Neural cell (in vitro differentiated cells): ENCODE results near the gene SCUBE1. TPM values are rescaled to one million over a fixed set of nuclear protein-coding genes. Genes with fewer than 3 reads are reported as not detected.

Source experiments
- H2AFZ ChIP-seq: fragments of 200-600, 300-800 bp; sonication (generic), shearing (Covaris generic); 2 replicates; pipeline ENCODE4 v1.6.0; 2014; ENCODE audit warnings: low read depth, mild to moderate bottlenecking, antibody characterized with exemption, low read length, moderate library complexity
- H3F3A ChIP-seq: fragments of 200-600 bp; shearing (Covaris generic); 2 replicates; pipeline ENCODE4 v1.6.1; 2016; ENCODE audit warnings: mild to moderate bottlenecking, moderate library complexity, mixed read lengths, antibody characterized with exemption, low read length; ENCODE audit not compliant: insufficient read depth, poor library complexity, severe bottlenecking
- H3K27ac ChIP-seq: fragments of 200-600, 300-800 bp; sonication (generic), shearing (Covaris generic); 2 replicates; pipeline ENCODE4 v1.5.1; 2014; ENCODE audit warnings: mild to moderate bottlenecking, low read length, moderate library complexity
- H3K27me3 ChIP-seq: fragments of 300-800, 200-600 bp; sonication (generic), shearing (Covaris generic); 2 replicates; pipeline ENCODE4 v1.6.0; 2014; ENCODE audit warnings: mild to moderate bottlenecking, low read depth, low read length, moderate library complexity; ENCODE audit not compliant: insufficient read depth
- H3K36me3 ChIP-seq: fragments of 300-800, 200-600 bp; sonication (generic), shearing (Covaris generic); 2 replicates; pipeline ENCODE4 v1.5.1; 2014; ENCODE audit warnings: mild to moderate bottlenecking, antibody characterized with exemption, low read length, moderate library complexity; ENCODE audit not compliant: insufficient read depth
- H3K4me2 ChIP-seq: fragments of 300-800, 200-600 bp; sonication (generic), shearing (Covaris generic); 2 replicates; pipeline ENCODE4 v1.6.0; 2014; ENCODE audit warnings: mild to moderate bottlenecking, low read length
- H3K4me3 ChIP-seq: fragments of 300-800, 200-600 bp; sonication (generic), shearing (Covaris generic); 2 replicates; pipeline ENCODE4 v1.5.1; 2014; ENCODE audit warnings: mild to moderate bottlenecking, low read length, moderate library complexity
- H3K79me2 ChIP-seq: fragments of 200-600 bp; shearing (Covaris generic); replicated peaks from 2 replicates; pipeline ENCODE4 v1.6.0; 2014; ENCODE audit warnings: mild to moderate bottlenecking, low read length, moderate library complexity; ENCODE audit not compliant: insufficient read depth
- H3K9ac ChIP-seq: fragments of 300-800, 200-600 bp; sonication (generic), shearing (Covaris generic); 2 replicates; pipeline ENCODE4 v1.6.1; 2016; ENCODE audit warnings: mild to moderate bottlenecking, low read length, mixed read lengths
- H3K9me2 ChIP-seq: fragments of 200-600 bp; shearing (Covaris generic); 2 replicates; pipeline ENCODE4 v1.6.1; 2016; ENCODE audit warnings: mild to moderate bottlenecking, low read length, mixed read lengths; ENCODE audit not compliant: insufficient read depth
- H3K9me3 ChIP-seq: fragments of 200-600, 300-800 bp; sonication (generic), shearing (Covaris generic); 2 replicates; pipeline ENCODE4 v1.6.1; 2016; ENCODE audit warnings: mild to moderate bottlenecking, mixed run types, low read length, moderate library complexity, mixed read lengths
- H4K20me1 ChIP-seq: fragments of 200-600 bp; shearing (Covaris generic); 2 replicates; pipeline ENCODE4 v1.6.1; 2016; ENCODE audit warnings: mild to moderate bottlenecking, mixed run types; ENCODE audit not compliant: insufficient read depth
- CTCF ChIP-seq: fragments of 450-650 bp; IDR thresholded peaks from 2 replicates; pipeline ENCODE4 v1.5.1; 2014; ENCODE audit warnings: antibody characterized with exemption, mild to moderate bottlenecking, moderate library complexity; ENCODE audit not compliant: poor library complexity, severe bottlenecking
- EP300 ChIP-seq: fragments of 450-650 bp; conservative IDR thresholded peaks from 2 replicates; pipeline ENCODE4 v1.6.1; 2014; ENCODE audit warnings: antibody characterized with exemption, mild to moderate bottlenecking, moderate library complexity; ENCODE audit not compliant: poor library complexity, severe bottlenecking
- EZH2 ChIP-seq: fragments of 200-600, 300-800 bp; shearing (Covaris generic), sonication (generic); IDR thresholded peaks from 2 replicates; pipeline ENCODE4 v1.6.1; 2014; ENCODE audit warnings: antibody characterized with exemption, low read length, borderline replicate concordance, mild to moderate bottlenecking; ENCODE audit not compliant: insufficient read depth, poor library complexity, severe bottlenecking
- MXI1 ChIP-seq: fragments of 450-650 bp; conservative IDR thresholded peaks from 2 replicates; pipeline ENCODE4 v1.6.1; 2014; ENCODE audit warnings: antibody characterized with exemption, mild to moderate bottlenecking; ENCODE audit not compliant: poor library complexity, severe bottlenecking
- POLR2AphosphoS5 ChIP-seq: IDR thresholded peaks from 2 replicates; pipeline ENCODE4 v1.6.1; 2012
- RAD21 ChIP-seq: fragments of 450-650 bp; conservative IDR thresholded peaks from 2 replicates; pipeline ENCODE4 v1.6.1; 2014; ENCODE audit warnings: antibody characterized with exemption, mild to moderate bottlenecking, moderate library complexity
- REST ChIP-seq: IDR thresholded peaks from 2 replicates; pipeline ENCODE4 v1.6.1; 2012; ENCODE audit warnings: borderline replicate concordance
- SMC3 ChIP-seq: fragments of 450-650 bp; conservative IDR thresholded peaks from 2 replicates; pipeline ENCODE4 v1.6.1; 2014; ENCODE audit warnings: antibody characterized with exemption, mild to moderate bottlenecking, moderate library complexity; ENCODE audit not compliant: poor library complexity
- TAF1 ChIP-seq: IDR thresholded peaks from 2 replicates; pipeline ENCODE4 v1.6.1; 2012; ENCODE audit warnings: low read depth
- polyA plus RNA-seq: library from polyadenylated mRNA; depleted of rRNA; stranded (reverse); fragments of >200 nt; gene quantifications from 2 replicates; pipeline ENCODE4 v1.2.3, GENCODE V29; 2014

The SCUBE1 gene
- polyA plus RNA-seq, 1 donor from 2014 or later = 8.4 TPM

- H3K4me3 ChIP-seq = no peak overlapping the region
- no peaks in the 10 kb centered on the region for H3F3A ChIP-seq
- no peaks in the 10 kb centered on the region for H3K79me2 ChIP-seq
- no peak overlapping the region for H3K9ac ChIP-seq
- no peaks in the 10 kb centered on the region for H3K9me2 ChIP-seq
- H3K9me3 ChIP-seq = no peaks in the 10 kb centered on the region
- no peak overlapping the region for H3K4me2 ChIP-seq
- no peaks in the 10 kb centered on the region for H4K20me1 ChIP-seq
- H3K36me3 ChIP-seq = no peaks in the 10 kb centered on the region
- no peaks in the 10 kb centered on the region for H3K27me3 ChIP-seq
- no peak for TF ChIP-seq CTCF
- no peak for TF ChIP-seq POLR2AphosphoS5
- no peak for TF ChIP-seq EZH2
- TF ChIP-seq TAF1 = no peak
- TF ChIP-seq EP300 = no peak
- no peak for TF ChIP-seq MXI1
- no peak for TF ChIP-seq SMC3
- TF ChIP-seq REST = no peak
- no peak for TF ChIP-seq RAD21
- H3K27ac ChIP-seq = no peak overlapping the region
- no peak overlapping the region for H2AFZ ChIP-seq
These were observed 75.1 kb downstream of the SCUBE1 start for GRCh38 chr22:43267981-43268660.

GRCh38 chr22:43267332-43267980 is 75.7 kb downstream of the SCUBE1 start:
- Histone ChIP-seq H3K4me2 (no peak overlapping the region), H4K20me1 (no peaks in the 10 kb centered on the region), H3K36me3 (no peaks in the 10 kb centered on the region), H2AFZ (no peak overlapping the region), H3K9me3 (no peaks in the 10 kb centered on the region), H3K9ac (no peak overlapping the region), H3K27ac (no peak overlapping the region), H3F3A (no peaks in the 10 kb centered on the region), H3K4me3 (no peak overlapping the region), H3K79me2 (no peaks in the 10 kb centered on the region), H3K9me2 (no peaks in the 10 kb centered on the region), H3K27me3 (no peaks in the 10 kb centered on the region)
- TF ChIP-seq RAD21 (no peak), POLR2AphosphoS5 (no peak), EZH2 (no peak), TAF1 (no peak), REST (no peak), SMC3 (no peak), MXI1 (no peak), EP300 (no peak), CTCF (no peak)
